ENCODE data around the gene BBS9. TPM values are rescaled to one million over a fixed set of nuclear protein-coding genes. Genes with fewer than 3 reads are reported as not detected.

The BBS9 gene
- total and polyA plus RNA-seq, 9 of the 15 experiments (the other 6 are each of a cell fraction or from before 2014, with no cell fraction given) = 0.77 to 3.3 (median 2.4) TPM

- Histone ChIP-seq H4K20me1 (replicated peaks; ENCODE audit: control insufficient read depth, insufficient read depth, low read length) (no peaks in the 10 kb centered on the region), H3K9ac (ENCODE audit: insufficient read depth in 1 of 2, low read depth in 2 of 2, low read length in 2 of 2) (no peak overlapping the region), H3K79me2 (ENCODE audit: control insufficient read depth, insufficient read depth, low read length) (no peaks in the 10 kb centered on the region), H3K27ac (ENCODE audit: extremely low read depth, low read depth, low read length) (no peak overlapping the region), H3K9me1 (ENCODE audit: control insufficient read depth, insufficient read depth, low read length) (no peaks in the 10 kb centered on the region), H2AFZ (ENCODE audit: low read depth, low read length) (no peak overlapping the region), H3K4me1 (replicated peaks in 1 of 2; ENCODE audit: control insufficient read depth in 2 of 2, insufficient read depth in 2 of 2, low read length in 2 of 2) (no peaks in the 10 kb centered on the region), H3K9me3 (replicated peaks; ENCODE audit: control insufficient read depth, insufficient read depth, low read depth, low read length) (no peaks in the 10 kb centered on the region), H3K27me3 (ENCODE audit: control insufficient read depth in 2 of 2, insufficient read depth in 2 of 2, low read length in 2 of 2) (no peaks in the 10 kb centered on the region), H3K4me3 (no peak overlapping the region), H3K4me2 (ENCODE audit: insufficient read depth, low read length) (no peak overlapping the region), H3K36me3 (ENCODE audit: control insufficient read depth, insufficient read depth, low read length) (no peaks in the 10 kb centered on the region)
- POLR2A ChIA-PET = no interaction called here
- DNase-seq (ENCODE audit: extremely low read depth in 1 of 4, low spot score in 3 of 4) (no peak), ATAC-seq (no peak), FAIRE-seq (no peak)
- intact Hi-C loops (cut with micrococcal nuclease) (no loop called here), in situ Hi-C loops (cut with MboI) (no loop called here)
- 0% methylated on average over 3 of the region's 3 CpGs for WGBS (ENCODE audit: insufficient coverage, low coverage, missing lambda C conversion rate)
- no peak for TF ChIP-seq RBM39 (optimal IDR thresholded peaks at IDR 0.05; ENCODE audit: low read depth, low read length)
- TF ChIP-seq LEF1 (IDR thresholded peaks at IDR 0.05) = no peak
- no peak for TF ChIP-seq ZNF354B (CRISPR knock-in tag; IDR thresholded peaks at IDR 0.05)
- TF ChIP-seq ZNF24 (IDR thresholded peaks at IDR 0.05) = no peak
- no peak for TF ChIP-seq GTF2B (IDR thresholded peaks at IDR 0.05; ENCODE audit: extremely low read depth, insufficient read length)
- CTCF ChIA-PET (ENCODE audit: low intra/inter-chr PET ratio) = no interaction called here
- no TSS peak for BruUV-seq (replicated peaks)
Observed at GRCh38 chr7:33233659-33234058, 104.3 kb downstream of the BBS9 start.

GRCh38 chr7:33237036-33237435 lies 107.7 kb downstream of the BBS9 start:
- Histone ChIP-seq H3K9me3 (replicated peaks; ENCODE audit: control insufficient read depth, insufficient read depth, low read depth, low read length) (no peaks in the 10 kb centered on the region), H3K79me2 (ENCODE audit: control insufficient read depth, insufficient read depth, low read length) (no peaks in the 10 kb centered on the region), H3K27me3 (ENCODE audit: control insufficient read depth in 2 of 2, insufficient read depth in 2 of 2, low read length in 2 of 2) (no peaks in the 10 kb centered on the region), H3K9me1 (ENCODE audit: control insufficient read depth, insufficient read depth, low read length) (no peaks in the 10 kb centered on the region), H3K4me2 (ENCODE audit: insufficient read depth, low read length) (no peak overlapping the region), H3K9ac (ENCODE audit: insufficient read depth in 1 of 2, low read depth in 2 of 2, low read length in 2 of 2) (no peak overlapping the region), H2AFZ (ENCODE audit: low read depth, low read length) (no peak overlapping the region), H3K4me1 (replicated peaks in 1 of 2; ENCODE audit: control insufficient read depth in 2 of 2, insufficient read depth in 2 of 2, low read length in 2 of 2) (no peaks in the 10 kb centered on the region), H3K27ac (ENCODE audit: extremely low read depth, low read depth, low read length) (no peak overlapping the region), H3K4me3 (no peak overlapping the region), H4K20me1 (replicated peaks; ENCODE audit: control insufficient read depth, insufficient read depth, low read length) (no peaks in the 10 kb centered on the region), H3K36me3 (ENCODE audit: control insufficient read depth, insufficient read depth, low read length) (no peaks in the 10 kb centered on the region)
- no TSS peak for BruUV-seq (replicated peaks)
- no peak for TF ChIP-seq RNF2 (IDR thresholded peaks at IDR 0.05)
- TF ChIP-seq ZNF77 (CRISPR knock-in tag; IDR thresholded peaks at IDR 0.05) = no peak
- no peak for TF ChIP-seq ZNF140 (CRISPR knock-in tag; IDR thresholded peaks at IDR 0.05)
- no peak for TF ChIP-seq ZBTB5 (IDR thresholded peaks at IDR 0.05)
- no peak for TF ChIP-seq ZNF23 (CRISPR knock-in tag; IDR thresholded peaks at IDR 0.05)
- TF ChIP-seq TCF15 (CRISPR knock-in tag; IDR thresholded peaks at IDR 0.05) = no peak
- no peak for TF ChIP-seq CSDE1 (IDR thresholded peaks at IDR 0.05)
- TF ChIP-seq ZNF766 (CRISPR knock-in tag; conservative IDR thresholded peaks at IDR 0.05) = no peak
- DNase-seq (ENCODE audit: extremely low read depth in 1 of 4, low spot score in 3 of 4) (no peak), ATAC-seq (no peak), FAIRE-seq (no peak)
- ChIA-PET CTCF (ENCODE audit: low intra/inter-chr PET ratio) (no interaction called here), POLR2A (no interaction called here)
- in situ Hi-C loops (cut with MboI) = no loop called here
- 4% methylated on average over 2 of the region's 2 CpGs for WGBS (ENCODE audit: insufficient coverage, low coverage, missing lambda C conversion rate)
- intact Hi-C loops (cut with micrococcal nuclease) = no loop called here

Measured in K562 (cell line).